Eye (tissue), 1 donor: ENCODE data around the gene EFNB3.

Experiments
- DNase-seq: peaks from one replicate; pipeline ENCODE4 v3.0.0-alpha.2; 2015

EFNB3 gene

DNA sequence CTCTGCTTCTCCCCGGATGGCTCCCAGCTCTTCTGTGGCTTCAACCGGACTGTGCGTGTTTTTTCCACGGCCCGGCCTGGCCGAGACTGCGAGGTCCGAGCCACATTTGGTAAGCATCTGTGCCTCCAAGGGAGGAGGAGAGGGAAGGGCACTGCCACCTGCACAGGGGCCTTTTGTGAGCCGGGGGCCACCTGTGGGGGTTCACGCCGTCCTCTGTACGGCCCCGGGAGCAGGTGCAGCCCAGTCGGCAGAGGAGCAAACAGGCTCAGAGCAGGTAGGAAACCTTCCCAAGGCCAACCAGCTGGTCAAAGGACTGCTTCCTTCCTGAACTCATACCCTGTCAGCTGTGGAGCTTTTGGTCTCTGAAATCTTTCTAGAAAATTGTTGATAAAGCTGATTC lies 3.3 kb upstream of the EFNB3 start:
- DNase-seq: no peak

DNA sequence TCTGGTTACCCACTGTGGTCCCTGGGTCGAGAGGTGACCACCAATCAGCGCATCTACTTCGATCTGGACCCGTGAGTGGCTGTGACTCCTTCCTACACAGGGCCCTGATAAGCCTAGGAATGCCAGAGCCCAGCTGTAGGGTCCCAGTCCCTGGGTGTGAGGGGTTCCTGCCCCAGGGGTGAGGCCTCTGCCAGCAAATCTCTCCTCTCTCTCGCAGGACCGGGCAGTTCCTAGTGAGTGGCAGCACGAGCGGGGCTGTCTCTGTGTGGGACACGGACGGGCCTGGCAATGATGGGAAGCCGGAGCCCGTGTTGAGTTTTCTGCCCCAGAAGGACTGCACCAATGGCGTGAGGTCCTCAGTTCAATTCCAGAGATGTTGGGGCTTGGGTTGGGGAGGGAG lies 2.2 kb upstream of the EFNB3 start:
- no peak for DNase-seq

DNA sequence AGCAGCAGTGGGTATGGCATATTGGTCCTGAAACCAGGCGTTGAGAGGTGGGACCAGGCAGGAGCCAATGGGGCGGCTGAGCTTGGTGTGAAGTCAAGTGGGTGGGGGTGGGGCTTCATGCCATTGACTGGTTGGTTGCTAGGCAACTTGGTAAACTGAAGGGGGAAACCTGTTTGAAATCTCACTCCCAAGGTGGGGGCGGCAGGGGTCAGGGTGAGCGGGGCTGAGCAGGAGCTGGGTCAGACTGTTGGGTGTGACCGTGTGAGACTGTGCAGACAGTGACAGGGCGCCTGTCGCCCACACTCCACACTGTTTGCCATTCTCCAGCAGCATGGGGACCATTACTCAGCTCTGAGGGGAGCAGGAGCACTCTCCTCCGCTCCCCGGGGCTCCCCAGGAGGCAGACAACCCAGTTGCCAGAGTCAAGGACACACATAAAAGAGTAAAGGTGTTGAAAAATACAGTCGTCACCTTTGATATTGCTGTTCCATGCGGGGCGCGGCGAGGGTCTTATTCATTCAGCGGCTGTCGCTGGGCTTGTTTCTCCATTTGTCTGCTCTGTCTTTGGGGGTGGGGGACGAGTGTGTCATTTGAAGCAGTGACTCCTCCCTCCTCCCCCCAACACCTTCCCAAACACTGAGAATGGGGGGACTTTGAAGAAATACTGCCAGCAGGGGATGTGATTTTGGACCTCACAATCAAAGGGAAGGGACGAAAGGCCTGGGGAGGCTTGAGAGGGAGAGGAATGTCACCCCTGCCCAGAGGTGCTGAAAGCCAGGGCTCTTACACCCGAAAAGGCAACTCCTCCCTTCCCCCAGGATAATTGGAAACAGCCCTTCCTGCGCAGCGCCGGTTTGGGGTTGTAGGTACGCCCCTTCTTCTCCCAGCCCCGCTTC lies 1.2 kb upstream of the EFNB3 start:
- DNase-seq: peak; percentile 92

DNA sequence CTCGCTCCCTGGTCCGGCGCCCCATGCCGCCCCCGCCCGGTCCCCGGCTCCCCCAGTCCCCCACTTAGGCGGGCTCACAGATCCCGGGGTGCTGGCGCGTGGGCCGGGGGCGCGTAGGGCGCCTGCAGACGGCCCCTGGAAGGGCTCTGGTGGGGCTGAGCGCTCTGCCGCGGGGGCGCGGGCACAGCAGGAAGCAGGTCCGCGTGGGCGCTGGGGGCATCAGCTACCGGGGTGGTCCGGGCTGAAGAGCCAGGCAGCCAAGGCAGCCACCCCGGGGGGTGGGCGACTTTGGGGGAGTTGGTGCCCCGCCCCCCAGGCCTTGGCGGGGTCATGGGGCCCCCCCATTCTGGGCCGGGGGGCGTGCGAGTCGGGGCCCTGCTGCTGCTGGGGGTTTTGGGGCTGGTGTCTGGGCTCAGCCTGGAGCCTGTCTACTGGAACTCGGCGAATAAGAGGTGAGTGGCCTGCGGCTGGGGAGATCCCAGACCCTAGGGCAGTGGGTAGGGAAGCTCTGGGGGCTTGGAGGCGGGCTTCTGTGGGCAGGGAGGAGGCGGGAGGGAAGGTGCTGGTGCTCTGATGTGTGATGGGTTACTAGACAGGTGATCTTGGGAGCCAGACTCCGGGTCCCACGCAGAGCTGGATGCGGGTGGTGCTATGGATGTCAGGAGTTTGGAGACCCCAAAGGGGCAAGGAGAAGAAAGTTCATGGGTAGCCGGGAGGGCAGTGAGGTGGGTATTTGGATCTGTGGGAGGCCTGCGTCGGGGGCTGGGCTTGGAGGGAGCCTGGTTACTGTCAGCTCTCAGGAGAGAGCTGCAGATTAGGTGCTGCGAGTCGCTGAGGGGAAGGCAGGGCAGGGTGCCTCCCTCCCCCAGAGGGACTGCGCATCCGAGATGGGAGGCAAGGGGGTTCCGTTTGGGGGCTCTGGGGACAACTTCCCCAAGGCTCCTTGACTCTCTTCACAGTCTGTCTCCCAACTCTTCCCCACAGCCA lies 560 bp downstream of the EFNB3 start:
- peak; percentile 56 for DNase-seq

DNA sequence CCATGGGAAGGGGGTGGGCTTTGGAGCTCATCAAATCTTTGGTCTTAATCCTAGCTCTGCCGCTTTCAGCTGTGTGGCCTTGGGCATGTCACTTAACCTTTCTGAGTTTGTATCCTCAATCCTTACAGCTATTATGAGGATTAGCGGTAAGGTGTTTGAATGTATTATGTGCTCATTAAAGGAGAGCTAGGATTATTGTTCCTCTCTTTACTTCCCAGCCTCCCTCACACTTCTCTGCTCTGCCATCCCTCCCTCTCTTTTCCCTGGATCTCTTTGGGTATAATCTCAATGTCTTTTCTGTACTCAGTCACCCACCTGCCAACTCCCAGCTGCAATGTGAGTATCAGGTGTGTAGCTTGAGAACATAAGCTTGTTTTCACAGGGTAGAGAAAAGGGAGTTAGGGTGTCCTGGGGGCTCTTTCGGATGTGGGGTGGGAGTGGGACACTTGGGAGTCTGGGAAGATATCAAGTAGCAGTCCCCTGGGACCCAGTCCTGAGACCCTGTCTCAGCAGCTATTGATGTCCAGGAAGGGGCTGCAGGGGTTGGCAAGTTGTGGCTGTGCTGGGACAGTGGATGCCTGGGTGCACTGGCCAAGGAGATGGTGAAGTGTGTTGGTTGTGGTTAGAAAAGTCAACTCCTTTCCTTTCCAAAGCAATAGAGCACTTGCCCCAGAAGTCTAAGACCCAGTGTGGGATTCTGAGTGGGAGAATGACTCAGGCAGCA lies 1.8 kb downstream of the EFNB3 start:
- DNase-seq: no peak

DNA sequence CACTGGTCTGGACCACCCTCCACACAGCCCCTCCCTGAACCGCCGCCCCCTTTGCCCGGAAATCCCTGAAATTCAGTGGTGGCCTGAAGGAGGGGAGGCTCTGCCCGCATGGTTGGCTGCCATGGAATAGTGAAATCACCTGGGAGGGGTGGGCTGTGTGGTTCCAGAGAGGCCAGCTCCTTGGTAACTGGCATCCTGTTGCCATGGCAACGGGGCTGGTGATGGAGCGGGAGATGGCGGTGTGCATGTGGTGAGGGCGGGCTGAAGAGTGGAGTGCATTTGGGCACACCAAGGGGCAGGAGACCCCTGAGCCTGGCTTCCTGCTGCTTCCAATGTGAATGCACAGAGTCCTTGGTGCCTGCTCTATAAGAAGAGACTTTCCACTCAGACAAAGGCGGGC lies 2.4 kb downstream of the EFNB3 start:
- peak; percentile 66 for DNase-seq

DNA sequence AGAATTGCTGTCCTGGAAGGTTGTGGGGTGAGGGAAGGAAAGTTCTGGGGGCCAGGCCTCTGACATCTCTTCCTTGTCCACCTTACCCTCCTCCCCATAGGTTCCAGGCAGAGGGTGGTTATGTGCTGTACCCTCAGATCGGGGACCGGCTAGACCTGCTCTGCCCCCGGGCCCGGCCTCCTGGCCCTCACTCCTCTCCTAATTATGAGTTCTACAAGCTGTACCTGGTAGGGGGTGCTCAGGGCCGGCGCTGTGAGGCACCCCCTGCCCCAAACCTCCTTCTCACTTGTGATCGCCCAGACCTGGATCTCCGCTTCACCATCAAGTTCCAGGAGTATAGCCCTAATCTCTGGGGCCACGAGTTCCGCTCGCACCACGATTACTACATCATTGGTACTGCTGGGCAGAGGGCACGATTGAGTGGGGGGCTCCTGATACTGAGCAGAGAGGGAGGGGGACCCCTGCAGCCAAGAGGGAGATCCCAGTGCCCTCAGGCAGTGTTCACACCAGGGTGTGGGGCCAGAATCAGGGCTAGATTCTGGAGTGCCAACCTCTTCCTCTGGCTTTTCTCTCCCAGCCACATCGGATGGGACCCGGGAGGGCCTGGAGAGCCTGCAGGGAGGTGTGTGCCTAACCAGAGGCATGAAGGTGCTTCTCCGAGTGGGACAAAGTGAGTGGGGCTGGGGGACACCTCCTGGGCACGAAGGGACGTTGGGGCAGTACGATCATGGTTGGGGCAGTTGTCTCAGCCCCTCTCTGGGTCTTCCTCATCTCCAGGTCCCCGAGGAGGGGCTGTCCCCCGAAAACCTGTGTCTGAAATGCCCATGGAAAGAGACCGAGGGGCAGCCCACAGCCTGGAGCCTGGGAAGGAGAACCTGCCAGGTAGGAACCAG lies 3.1 kb downstream of the EFNB3 start:
- DNase-seq: no peak

DNA sequence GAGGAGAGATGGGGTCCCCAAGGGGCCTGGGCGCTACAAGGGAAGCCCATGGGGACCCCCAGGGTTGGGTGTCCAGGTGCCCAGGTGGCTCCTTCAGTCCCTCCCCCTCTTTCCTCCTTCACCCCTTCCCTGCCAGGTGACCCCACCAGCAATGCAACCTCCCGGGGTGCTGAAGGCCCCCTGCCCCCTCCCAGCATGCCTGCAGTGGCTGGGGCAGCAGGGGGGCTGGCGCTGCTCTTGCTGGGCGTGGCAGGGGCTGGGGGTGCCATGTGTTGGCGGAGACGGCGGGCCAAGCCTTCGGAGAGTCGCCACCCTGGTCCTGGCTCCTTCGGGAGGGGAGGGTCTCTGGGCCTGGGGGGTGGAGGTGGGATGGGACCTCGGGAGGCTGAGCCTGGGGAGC lies 4.0 kb downstream of the EFNB3 start:
- DNase-seq: no peak

DNA sequence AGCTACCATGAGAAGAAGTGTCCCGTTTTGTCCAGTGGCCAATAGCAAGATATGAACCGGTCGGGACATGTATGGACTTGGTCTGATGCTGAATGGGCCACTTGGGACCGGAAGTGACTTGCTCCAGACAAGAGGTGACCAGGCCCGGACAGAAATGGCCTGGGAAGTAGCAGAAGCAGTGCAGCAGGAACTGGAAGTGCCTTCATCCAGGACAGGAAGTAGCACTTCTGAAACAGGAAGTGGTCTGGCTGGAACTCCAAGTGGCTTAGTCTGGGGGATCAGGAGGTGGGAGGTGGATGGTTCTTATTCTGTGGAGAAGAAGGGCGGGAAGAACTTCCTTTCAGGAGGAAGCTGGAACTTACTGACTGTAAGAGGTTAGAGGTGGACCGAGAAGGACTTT lies 5.3 kb downstream of the EFNB3 start:
- DNase-seq: no peak

DNA sequence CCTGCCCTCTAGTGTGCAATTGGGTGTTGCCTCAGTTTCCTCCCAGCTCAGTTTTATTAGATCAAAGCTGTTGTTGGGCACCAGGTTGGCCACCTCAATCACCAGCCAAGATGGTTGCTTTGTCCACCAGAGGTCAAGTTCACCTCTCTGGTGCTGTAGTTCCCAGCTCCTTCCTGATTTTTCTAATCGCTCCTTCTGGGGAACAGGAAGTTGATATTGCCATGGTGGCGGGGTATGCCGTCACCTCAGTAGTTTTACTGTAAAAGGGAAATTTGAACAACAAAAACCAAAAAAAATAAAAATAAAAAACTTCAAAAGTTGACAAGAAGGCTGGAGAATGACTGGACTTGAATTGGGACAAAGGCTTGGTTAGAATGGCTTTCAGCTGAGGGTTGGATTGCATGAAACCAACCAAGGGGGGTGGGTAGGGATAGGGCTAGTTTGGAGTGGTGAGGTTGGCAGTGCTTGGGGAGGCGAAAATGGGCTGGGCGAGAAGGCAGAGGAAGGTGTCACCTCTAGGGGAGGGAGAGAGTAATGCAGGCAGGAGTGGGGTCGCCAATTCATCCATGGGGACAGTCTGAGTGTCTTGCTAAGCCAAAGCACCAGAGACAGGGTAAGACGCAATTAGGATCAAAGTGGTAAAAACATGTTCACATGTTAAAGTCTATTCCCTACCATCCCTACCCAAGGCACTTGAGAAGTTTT lies 6.2 kb downstream of the EFNB3 start:
- DNase-seq: peak; percentile 48

DNA sequence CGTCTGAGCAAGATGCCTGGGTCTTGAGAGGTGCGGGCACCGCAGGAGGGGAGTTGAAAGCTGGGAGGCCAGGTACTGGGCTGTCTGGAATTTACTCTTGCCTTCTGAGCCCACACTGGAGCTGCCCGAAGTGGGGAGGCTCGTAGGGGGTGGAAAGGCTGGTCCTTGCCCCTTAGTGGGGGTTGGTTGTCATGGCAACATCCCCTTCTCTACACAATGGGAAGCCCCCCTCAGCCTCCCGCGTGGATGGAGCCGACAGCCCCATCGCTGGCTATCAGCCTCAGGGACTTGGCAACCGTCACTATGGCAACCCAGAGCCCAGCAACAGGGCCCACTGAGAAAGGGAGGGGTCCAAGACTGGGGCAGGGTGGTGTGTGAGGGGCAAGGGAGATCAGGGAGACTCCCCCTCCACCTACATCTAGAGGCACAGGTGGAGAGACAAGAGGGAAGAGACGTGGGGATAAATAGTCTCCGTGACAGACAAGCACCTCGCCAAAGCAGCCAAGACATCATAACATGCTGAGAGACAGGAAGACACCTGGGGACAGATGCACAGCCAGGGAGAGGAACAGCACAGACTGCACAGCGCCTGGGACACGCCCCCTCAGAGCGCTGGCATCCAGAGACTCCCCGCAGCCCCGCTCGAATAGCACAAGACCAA lies 7.2 kb downstream of the EFNB3 start:
- peak; percentile 91 for DNase-seq

DNA sequence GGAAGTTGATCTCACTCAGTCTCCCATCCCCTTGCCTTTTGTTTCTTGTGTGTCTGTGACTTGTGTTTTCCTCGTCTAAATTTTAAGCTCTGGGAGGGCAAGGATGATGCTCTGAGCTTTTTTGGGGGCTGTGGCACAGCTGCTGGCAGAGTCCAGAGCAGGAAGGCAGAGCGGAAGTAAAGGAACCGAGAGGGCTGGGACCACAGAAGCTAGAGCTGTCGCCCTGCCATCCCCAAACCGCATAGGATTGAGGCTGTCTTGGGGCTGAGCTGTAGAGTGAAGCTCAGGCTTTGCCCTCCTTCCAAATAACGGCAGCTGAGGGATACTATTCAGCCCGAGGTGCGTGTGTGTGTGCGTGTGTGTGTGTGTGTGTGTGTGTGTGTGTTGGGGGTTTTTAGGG lies 8.8 kb downstream of the EFNB3 start:
- DNase-seq: peak; percentile 11

DNA sequence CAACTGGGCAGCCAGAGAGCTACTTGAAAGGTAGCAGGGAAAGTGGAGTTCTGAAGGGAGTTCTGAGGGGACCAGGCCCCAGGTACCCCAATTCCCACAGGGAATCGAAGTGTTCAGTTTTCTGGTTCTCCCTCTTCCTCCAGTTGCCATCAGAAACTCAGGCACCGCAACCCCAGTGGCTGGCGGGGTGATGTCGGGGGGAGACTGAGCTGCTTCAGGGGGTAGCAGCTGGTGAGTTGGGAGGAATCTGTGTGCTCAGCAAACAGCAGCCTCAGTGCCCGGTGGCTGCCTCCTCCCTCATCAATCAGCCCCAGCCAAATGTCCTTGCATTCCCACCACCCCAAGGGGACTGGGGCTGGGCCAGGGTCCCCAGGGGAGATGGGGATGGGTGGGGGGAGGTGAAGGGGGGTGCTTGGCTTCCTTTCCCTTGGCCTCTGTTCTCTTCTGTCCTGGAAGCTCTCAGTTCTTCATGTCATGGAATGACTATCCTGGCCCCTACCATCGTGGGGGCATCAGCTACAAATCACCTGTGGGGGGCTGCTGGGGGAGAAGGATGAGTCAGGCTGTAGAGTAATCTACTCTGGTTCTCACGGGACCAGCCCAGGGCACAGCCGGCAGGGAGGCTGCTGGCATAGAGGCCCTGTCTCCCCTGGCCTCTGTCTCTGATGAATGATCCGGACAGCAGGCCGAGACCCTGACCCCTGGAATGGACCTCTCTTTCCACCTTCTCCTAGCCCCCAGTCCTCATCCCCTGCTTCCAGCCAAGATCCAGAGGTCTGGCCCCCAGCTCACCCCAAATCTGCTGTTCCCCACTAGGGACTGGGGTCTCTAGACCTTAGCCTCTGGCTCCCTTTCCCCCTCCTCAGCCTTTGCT lies 10.0 kb downstream of the EFNB3 start:
- peak; percentile 37 for DNase-seq

DNA sequence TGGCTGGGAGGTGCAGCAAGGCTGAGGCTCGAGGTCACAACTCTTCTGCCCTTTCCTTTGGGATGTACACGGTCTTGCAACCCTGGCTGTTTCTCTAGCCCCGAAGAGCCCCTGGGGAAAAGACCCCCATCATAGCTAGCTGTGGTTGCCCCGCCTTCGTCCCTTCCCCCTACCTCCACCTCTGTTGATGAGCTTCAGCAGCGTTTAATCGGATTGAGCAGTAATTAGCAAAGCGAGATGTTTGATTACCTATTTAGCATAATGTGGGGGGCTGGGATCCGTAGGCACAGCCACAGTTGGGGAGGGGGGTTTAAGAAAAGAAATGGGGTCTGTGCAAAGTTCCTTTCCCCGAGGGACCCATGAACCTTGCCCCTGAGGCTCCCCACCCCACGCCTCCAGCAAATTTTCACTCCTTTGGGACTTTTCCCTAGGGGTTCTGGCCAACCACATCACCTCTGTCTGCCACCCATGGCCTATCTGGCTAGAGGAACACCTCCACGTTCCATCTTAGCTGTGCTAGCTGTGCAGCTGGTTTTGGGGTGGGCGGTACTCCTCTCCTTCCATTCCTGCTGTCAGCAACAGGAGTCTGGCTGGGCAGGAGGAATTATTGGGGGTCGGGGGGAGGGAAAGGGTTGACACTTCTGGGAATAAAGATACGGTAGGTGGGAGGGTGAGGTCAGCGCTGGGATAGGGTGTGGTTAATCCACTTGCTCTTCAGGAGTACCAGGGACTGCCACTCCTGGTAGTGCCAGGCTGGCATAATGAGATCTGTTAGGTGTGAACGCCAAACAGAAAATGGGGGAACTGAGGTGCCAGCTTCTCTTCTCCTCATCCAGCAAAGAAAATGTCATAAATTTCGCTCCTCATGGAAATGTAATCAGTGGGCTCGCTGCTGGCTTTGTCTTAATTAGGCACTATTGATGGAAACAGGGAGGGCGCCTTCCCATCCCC lies 11.2 kb downstream of the EFNB3 start:
- DNase-seq: peak; percentile 22

DNA sequence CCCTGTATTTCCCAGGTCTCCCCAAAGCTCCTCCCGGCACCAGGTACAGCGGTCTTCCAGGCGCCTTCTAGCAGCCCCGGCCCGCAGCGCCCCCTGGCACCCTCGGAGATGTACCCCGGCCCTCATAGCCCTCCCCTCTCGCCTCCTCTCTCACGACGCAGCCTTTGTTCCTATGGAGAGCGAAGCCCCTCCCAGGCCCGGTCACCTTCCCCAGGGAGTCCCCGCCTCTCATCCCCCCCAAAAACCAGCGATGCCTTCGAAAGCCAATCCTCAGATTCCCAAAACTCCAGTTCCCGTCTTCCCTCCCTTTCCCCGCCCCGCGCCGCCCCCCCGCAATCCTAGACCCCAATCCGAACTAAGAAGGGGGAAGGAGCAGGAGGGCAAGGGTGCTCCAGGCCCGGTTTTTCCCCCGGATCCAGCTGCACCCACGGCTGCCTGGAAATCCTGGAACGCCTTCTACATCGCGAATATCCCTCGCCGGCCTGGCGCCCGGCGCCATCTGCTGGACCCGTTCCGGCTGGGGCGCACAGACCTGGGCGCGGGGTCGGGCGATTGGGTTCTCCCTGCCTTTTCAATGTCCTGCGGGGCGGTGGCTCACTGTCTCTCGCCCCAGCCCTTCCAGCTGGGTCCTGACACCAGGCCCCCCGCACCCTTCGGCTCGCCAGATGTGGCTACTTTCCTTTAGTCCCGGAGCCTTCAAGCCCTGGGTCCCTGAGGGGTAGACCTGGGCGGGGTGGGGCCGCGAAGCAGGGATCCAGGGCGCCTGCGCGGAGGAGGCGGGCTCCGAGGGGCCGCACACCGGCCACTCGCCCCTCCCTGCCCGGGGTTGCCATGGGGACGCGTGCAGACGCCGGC lies 12.1 kb downstream of the EFNB3 start, which contains the start of gene DNAH2:
Gene DNAH2, plus strand, starts transcription at position 844 of the 855 bp plus-strand sequence. CDS start 1,991 bp downstream, outside the sequence.
- peak; percentile 98 for DNase-seq

DNA sequence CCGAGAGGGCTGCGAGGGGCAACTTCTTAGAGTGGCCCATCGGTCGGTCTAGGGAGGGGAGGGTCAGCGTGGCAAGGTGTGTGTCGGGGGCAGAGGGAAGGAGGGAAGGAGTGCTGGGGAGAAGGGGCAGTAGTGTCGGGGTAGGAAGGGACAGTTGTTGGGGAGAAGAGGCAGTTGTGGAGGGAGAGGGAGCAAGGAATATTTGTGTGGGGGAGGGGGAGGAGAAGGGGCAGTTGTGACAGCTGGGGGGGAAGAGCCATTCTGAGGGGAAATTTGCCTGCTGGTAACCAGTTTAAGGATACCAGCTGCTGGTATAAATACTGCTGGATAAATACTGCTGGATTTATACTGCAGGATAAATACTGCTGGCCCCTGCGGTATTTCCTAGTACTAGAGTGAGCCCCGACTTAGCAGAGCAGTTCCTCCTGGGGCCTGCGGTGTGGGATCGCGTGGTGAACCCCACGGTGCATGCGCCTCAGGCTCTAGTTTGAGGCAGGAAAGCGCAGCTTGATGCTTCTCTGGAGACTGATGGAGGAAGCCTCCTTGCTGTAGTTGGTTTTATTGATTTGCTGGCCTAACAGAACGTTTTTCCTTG lies 12.9 kb downstream of the EFNB3 start:
- DNase-seq: peak; percentile 72

DNA sequence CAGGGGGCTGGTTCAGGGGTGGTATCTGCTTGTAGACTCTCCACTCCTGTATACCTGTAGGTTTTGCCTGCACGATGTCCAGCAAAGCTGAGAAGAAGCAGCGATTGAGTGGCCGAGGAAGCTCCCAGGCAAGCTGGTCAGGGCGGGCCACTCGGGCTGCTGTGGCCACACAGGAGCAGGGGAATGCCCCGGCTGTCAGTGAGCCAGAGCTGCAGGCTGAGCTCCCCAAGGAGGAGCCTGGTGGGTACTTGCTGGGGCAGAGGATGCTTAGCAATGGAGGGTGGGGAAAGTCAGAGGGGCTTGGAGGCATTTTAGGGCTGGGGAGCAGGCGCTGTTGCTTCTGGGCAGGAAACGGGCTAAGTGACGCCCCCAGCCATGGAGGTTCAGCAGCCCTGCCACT lies 14.7 kb downstream of the EFNB3 start:
- no peak for DNase-seq
